ENCODE data around the gene NDUFS1. TPM values are rescaled to one million over a fixed set of nuclear protein-coding genes. Genes with fewer than 3 reads are reported as not detected.

Gene NDUFS1
- total RNA-seq, 6 experiments from 2014 or later = 89.2 to 135 (median 105) TPM

GRCh38 chr2:206202446-206202845 lies 43.2 kb upstream of the NDUFS1 start:
- no peaks in the 10 kb centered on the region for H3K27me3 ChIP-seq
- H3K27ac ChIP-seq = no peak overlapping the region
- ATAC-seq (no peak), DNase-seq (no peak)
- H3K4me3 ChIP-seq = no peak overlapping the region
- H3K4me1 ChIP-seq = no peaks in the 10 kb centered on the region
- no peaks in the 10 kb centered on the region for H3K36me3 ChIP-seq
- H3K9me3 ChIP-seq = no peaks in the 10 kb centered on the region
- TF ChIP-seq CTCF (IDR thresholded peaks at IDR 0.05) (no peak), POLR2A (IDR thresholded peaks at IDR 0.05) (no peak)
- intact Hi-C loops (cut with DNase I) = no loop called here
- WGBS (ENCODE audit: insufficient coverage, low coverage, low lambda C conversion rate, missing lambda C conversion rate) = 83% methylated on average over 12 of the region's 16 CpGs

DNA sequence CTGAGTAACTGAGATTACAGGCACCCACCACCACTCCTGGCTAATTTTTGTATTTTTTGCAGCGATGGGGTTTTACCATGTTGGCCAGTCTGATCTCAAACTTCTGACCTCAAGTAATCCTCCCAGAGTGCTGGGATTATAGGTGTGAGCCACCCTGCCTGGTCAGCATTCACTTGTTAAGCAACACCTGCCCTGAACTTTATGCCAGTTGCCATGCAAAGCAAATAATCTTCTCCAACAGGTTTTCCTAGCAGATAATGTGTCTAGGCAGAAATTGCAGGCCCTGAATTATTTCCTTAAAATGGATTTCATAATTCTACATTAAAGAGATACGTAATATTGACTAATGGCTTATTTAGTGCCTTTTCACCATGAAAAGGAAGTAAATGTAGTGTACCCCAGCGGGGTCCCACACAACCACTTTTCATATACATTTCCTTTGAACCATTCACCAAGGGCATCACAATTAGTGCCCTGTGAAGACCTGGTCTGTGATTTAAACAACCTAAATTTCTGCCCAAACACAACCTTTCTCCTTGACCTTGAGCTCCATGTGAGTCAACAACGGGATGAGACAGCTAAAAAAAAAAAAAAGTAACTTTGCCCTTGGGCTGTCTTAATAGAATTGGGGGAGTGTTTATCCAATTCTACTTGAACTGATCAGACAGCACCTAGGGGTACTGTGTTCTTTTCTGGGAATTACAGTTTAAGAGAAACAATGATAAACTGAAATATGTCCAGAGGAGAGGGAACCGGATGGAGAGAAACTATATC lies 42.0 kb upstream of the NDUFS1 start:
- no peaks in the 10 kb centered on the region for H3K36me3 ChIP-seq
- ATAC-seq (peak in 2 of 4 donors; percentile 31 to 62), DNase-seq (no peak)
- WGBS (ENCODE audit: insufficient coverage, low coverage, low lambda C conversion rate, missing lambda C conversion rate) = 55% methylated on average over 4 of the region's 5 CpGs
- intact Hi-C loops (cut with DNase I) = no loop called here
- no peak overlapping the region for H3K4me3 ChIP-seq
- H3K27ac ChIP-seq = no peak overlapping the region
- no peaks in the 10 kb centered on the region for H3K9me3 ChIP-seq
- no peaks in the 10 kb centered on the region for H3K4me1 ChIP-seq
- no peaks in the 10 kb centered on the region for H3K27me3 ChIP-seq
- TF ChIP-seq POLR2A (IDR thresholded peaks at IDR 0.05) (no peak), CTCF (IDR thresholded peaks at IDR 0.05) (no peak)

DNA sequence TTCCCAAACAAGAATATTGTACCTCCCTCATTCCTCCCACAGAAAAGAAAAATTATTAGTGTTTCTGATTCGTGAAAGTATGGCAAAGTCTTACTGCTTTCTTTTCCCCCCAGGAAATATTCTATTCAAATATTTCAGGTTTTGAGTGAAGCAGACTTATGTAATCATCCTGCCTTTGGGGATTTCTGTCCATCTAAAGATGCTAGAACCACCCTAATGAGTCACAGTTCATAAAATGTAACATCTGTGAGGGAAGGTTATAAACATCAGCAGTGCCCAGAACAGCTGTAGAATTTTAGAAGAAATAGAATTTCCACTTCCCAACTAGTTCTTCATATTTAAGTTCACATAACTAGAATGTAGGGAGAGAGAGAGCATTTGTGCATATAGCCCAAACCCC lies 39.4 kb upstream of the NDUFS1 start:
- DNase-seq (no peak), ATAC-seq (no peak)
- TF ChIP-seq CTCF (IDR thresholded peaks at IDR 0.05) (no peak), POLR2A (IDR thresholded peaks at IDR 0.05) (no peak)
- no peak overlapping the region for H3K27ac ChIP-seq
- no peaks in the 10 kb centered on the region for H3K9me3 ChIP-seq
- no peak overlapping the region for H3K4me3 ChIP-seq
- H3K4me1 ChIP-seq = no peaks in the 10 kb centered on the region
- WGBS (ENCODE audit: insufficient coverage, low coverage, low lambda C conversion rate, missing lambda C conversion rate) = 27% methylated on average over 1 of the region's 1 CpG
- no peaks in the 10 kb centered on the region for H3K36me3 ChIP-seq
- intact Hi-C loops (cut with DNase I) = no loop called here
- no peaks in the 10 kb centered on the region for H3K27me3 ChIP-seq

DNA sequence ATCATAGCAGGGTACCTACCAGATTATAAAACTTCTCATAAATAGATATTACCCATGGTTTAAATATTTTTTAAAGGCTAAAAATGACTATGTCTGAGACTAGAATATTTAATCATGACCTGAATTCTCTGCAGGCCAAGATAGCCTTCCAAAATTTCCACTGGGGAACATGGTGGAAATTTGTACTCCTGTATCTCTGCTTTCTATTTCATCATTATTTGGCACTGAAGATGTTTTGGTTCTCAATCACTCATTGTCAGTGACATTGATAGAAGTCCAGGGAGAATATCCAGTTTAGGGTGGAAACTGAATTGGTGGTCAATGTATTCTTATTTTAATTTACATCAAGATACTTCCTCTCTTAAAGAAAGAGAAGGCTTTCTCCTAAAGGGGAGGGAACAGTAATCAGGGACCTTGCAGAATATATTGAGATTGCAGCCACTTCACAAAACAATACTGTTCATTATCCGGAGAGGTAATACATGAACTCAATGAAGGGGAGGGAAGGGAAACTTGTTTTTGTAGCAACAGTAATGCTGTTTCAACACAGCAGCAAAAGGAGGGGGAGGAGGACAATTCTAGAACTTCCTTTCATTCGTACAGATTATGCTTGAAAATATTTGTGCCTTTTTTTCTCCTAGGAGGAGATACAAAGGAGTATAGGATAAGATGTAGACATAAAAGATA lies 34.6 kb upstream of the NDUFS1 start:
- no peaks in the 10 kb centered on the region for H3K27me3 ChIP-seq
- H3K4me3 ChIP-seq = no peak overlapping the region
- DNase-seq (no peak), ATAC-seq (no peak)
- no peaks in the 10 kb centered on the region for H3K9me3 ChIP-seq
- intact Hi-C loops (cut with DNase I) = no loop called here
- no peaks in the 10 kb centered on the region for H3K4me1 ChIP-seq
- TF ChIP-seq CTCF (IDR thresholded peaks at IDR 0.05) = no peak
- TF ChIP-seq POLR2A (IDR thresholded peaks at IDR 0.05) = no peak
- H3K36me3 ChIP-seq = no peaks in the 10 kb centered on the region
- H3K27ac ChIP-seq = no peak overlapping the region
- WGBS (ENCODE audit: insufficient coverage, low coverage, low lambda C conversion rate, missing lambda C conversion rate) = 30% methylated on average over 2 of the region's 2 CpGs

All from right lobe of liver (tissue), 6 donors.